HEK293T (cell line): ENCODE measurements around the gene SIGLEC6.

ENCODE experiments used
- ARNT ChIP-seq: fragments of 450-650 bp; IDR thresholded peaks from 2 replicates; pipeline ENCODE4 v1.6.1; 2017; ENCODE audit warnings: mild to moderate bottlenecking
- BHLHE40 ChIP-seq: fragments of 450-650 bp; IDR thresholded peaks from 2 replicates; pipeline ENCODE4 v1.6.1; 2016; ENCODE audit warnings: mild to moderate bottlenecking, moderate library complexity, borderline replicate concordance
- FOXA1 ChIP-seq: fragments of 450-650 bp; IDR thresholded peaks from 2 replicates; pipeline ENCODE4 v1.6.1; 2016; ENCODE audit warnings: mild to moderate bottlenecking
- FOXK2 ChIP-seq: fragments of 450-650 bp; IDR thresholded peaks from 2 replicates; pipeline ENCODE4 v1.6.1; 2016; ENCODE audit warnings: mild to moderate bottlenecking
- FOXM1 ChIP-seq: fragments of 450-650 bp; IDR thresholded peaks from 2 replicates; pipeline ENCODE4 v1.6.1; 2017; ENCODE audit warnings: mild to moderate bottlenecking, borderline replicate concordance
- HDGF ChIP-seq: fragments of 450-650 bp; IDR thresholded peaks from 2 replicates; pipeline ENCODE4 v1.6.1; 2017; ENCODE audit warnings: antibody characterized with exemption, borderline replicate concordance
- PKNOX1 ChIP-seq: fragments of 450-650 bp; IDR thresholded peaks from 2 replicates; pipeline ENCODE4 v1.6.1; 2016
- SP1 ChIP-seq: fragments of 450-650 bp; IDR thresholded peaks from 2 replicates; pipeline ENCODE4 v1.6.1; 2017
- ZNF384 ChIP-seq: fragments of 450-650 bp; IDR thresholded peaks from 2 replicates; pipeline ENCODE4 v1.6.1; 2016

- TF ChIP-seq HDGF: no peak
- TF ChIP-seq ARNT: no peak
- TF ChIP-seq SP1: no peak
- TF ChIP-seq FOXK2: no peak
- TF ChIP-seq PKNOX1: no peak
- TF ChIP-seq FOXA1: no peak
- no peak for TF ChIP-seq ZNF384
- no peak for TF ChIP-seq FOXM1
- no peak for TF ChIP-seq BHLHE40
Measured at GRCh38 chr19:51546107-51546649, 14.7 kb upstream of the SIGLEC6 start.
